Progenitor cell of endocrine pancreas (in vitro differentiated cells): ENCODE results near the gene ITLN2. TPM values are rescaled to one million over a fixed set of nuclear protein-coding genes. Genes with fewer than 3 reads are reported as not detected.

ENCODE experiments used
- DNase-seq: peaks from one replicate; pipeline ENCODE4 v3.0.0; 2021; ENCODE audit warnings: low spot score; ENCODE audit not compliant: unreplicated experiment
- H3K27ac Mint-ChIP-seq: 2 replicates; pipeline ENCODE4 v1.8.0; 2021; ENCODE audit warnings: mild to moderate bottlenecking, moderate library complexity, mixed read lengths
- H3K27me3 Mint-ChIP-seq: 2 replicates; pipeline ENCODE4 v1.8.0; 2021; ENCODE audit warnings: mixed read lengths
- H3K36me3 Mint-ChIP-seq: 2 replicates; pipeline ENCODE4 v1.8.0; 2022; ENCODE audit warnings: mixed read lengths; ENCODE audit not compliant: insufficient read depth
- H3K4me1 Mint-ChIP-seq: 2 replicates; pipeline ENCODE4 v1.8.0; 2021; ENCODE audit warnings: low read depth, mixed read lengths
- H3K4me3 Mint-ChIP-seq: 2 replicates; pipeline ENCODE4 v1.8.0; 2021; ENCODE audit warnings: low read depth, mild to moderate bottlenecking, moderate library complexity, mixed read lengths
- H3K9me3 Mint-ChIP-seq: 2 replicates; pipeline ENCODE4 v1.8.0; 2021; ENCODE audit warnings: low read depth, mixed read lengths
- CTCF ChIP-seq: fragments of 200-600 bp; sonication (generic); IDR thresholded peaks from one replicate; pipeline ENCODE4 v1.5.0; 2021; ENCODE audit warnings: antibody characterized with exemption, mild to moderate bottlenecking; ENCODE audit not compliant: unreplicated experiment
- total RNA-seq: library from RNA; stranded (reverse); gene quantifications from 2 replicates; pipeline ENCODE4 v1.2.1, GENCODE V29; 2021

ITLN2 gene
- total RNA-seq, 1 donor from 2014 or later, result 1.2 TPM

GRCh38 chr1:160972939-160973338 lies 18.3 kb upstream of the ITLN2 start:
- no peaks in the 10 kb centered on the region for H3K36me3 Mint-ChIP-seq
- TF ChIP-seq CTCF, result no peak
- no peaks in the 10 kb centered on the region for H3K4me1 Mint-ChIP-seq
- H3K27me3 Mint-ChIP-seq, result peaks cover 3% of the 10 kb centered on the region
- H3K9me3 Mint-ChIP-seq, result no peaks in the 10 kb centered on the region
- no peak overlapping the region for H3K4me3 Mint-ChIP-seq
- peak overlapping the region; percentile 2 for H3K27ac Mint-ChIP-seq
- no peak for DNase-seq

- no peak for TF ChIP-seq CTCF
- Mint-ChIP-seq H3K27ac (no peak overlapping the region), H3K9me3 (no peaks in the 10 kb centered on the region), H3K27me3 (peaks cover 3% of the 10 kb centered on the region), H3K4me3 (no peak overlapping the region), H3K4me1 (no peaks in the 10 kb centered on the region), H3K36me3 (no peaks in the 10 kb centered on the region)
- DNase-seq, result no peak
Measured at GRCh38 chr1:160971618-160972056, 17.0 kb upstream of the ITLN2 start.

GRCh38 chr1:160963521-160963920 lies 8.9 kb upstream of the ITLN2 start:
- H3K36me3 Mint-ChIP-seq, result no peaks in the 10 kb centered on the region
- H3K27ac Mint-ChIP-seq, result no peak overlapping the region
- no peaks in the 10 kb centered on the region for H3K9me3 Mint-ChIP-seq
- TF ChIP-seq CTCF, result no peak
- H3K27me3 Mint-ChIP-seq, result no peaks in the 10 kb centered on the region
- no peaks in the 10 kb centered on the region for H3K4me1 Mint-ChIP-seq
- DNase-seq, result no peak
- H3K4me3 Mint-ChIP-seq, result no peak overlapping the region

GRCh38 chr1:160961419-160961818 lies 6.8 kb upstream of the ITLN2 start:
- H3K36me3 Mint-ChIP-seq, result no peaks in the 10 kb centered on the region
- no peak for DNase-seq
- no peaks in the 10 kb centered on the region for H3K9me3 Mint-ChIP-seq
- no peaks in the 10 kb centered on the region for H3K4me1 Mint-ChIP-seq
- H3K27me3 Mint-ChIP-seq, result no peaks in the 10 kb centered on the region
- TF ChIP-seq CTCF, result no peak
- no peak overlapping the region for H3K27ac Mint-ChIP-seq
- H3K4me3 Mint-ChIP-seq, result no peak overlapping the region

GRCh38 chr1:160956966-160957365 lies 2.4 kb upstream of the ITLN2 start:
- Mint-ChIP-seq H3K9me3 (no peaks in the 10 kb centered on the region), H3K4me3 (no peak overlapping the region), H3K36me3 (no peaks in the 10 kb centered on the region), H3K27ac (no peak overlapping the region), H3K27me3 (no peaks in the 10 kb centered on the region), H3K4me1 (peaks cover 3% of the 10 kb centered on the region)
- no peak for TF ChIP-seq CTCF
- DNase-seq, result no peak

GRCh38 chr1:160953030-160953429 lies 1.6 kb downstream of the ITLN2 start:
- no peak overlapping the region for H3K27ac Mint-ChIP-seq
- H3K9me3 Mint-ChIP-seq, result no peaks in the 10 kb centered on the region
- H3K27me3 Mint-ChIP-seq, result no peaks in the 10 kb centered on the region
- H3K4me1 Mint-ChIP-seq, result peaks cover 26% of the 10 kb centered on the region
- TF ChIP-seq CTCF, result no peak
- no peak for DNase-seq
- no peaks in the 10 kb centered on the region for H3K36me3 Mint-ChIP-seq
- H3K4me3 Mint-ChIP-seq, result no peak overlapping the region
